VCaP (cell line): ENCODE data around the gene KCNS3.

Experiments
- H3K27ac ChIP-seq: fragments of 450-650 bp; 2 replicates; pipeline ENCODE4 v1.5.1; 2017
- CTCF ChIP-seq: fragments of 450-650 bp; conservative IDR thresholded peaks from 2 replicates; pipeline ENCODE4 v1.5.1; 2017; ENCODE audit warnings: mild to moderate bottlenecking, moderate library complexity

The KCNS3 gene

GRCh38 chr2:17975401-17975800 lies 96.9 kb downstream of the KCNS3 start:
- no peak overlapping the region for H3K27ac ChIP-seq
- no peak for TF ChIP-seq CTCF

- TF ChIP-seq CTCF: no peak
- H3K27ac ChIP-seq: no peak overlapping the region
Observed at GRCh38 chr2:17976871-17977746, 98.6 kb downstream of the KCNS3 start.

GRCh38 chr2:17979707-17980106 lies 101.2 kb downstream of the KCNS3 start:
- H3K27ac ChIP-seq: no peak overlapping the region
- no peak for TF ChIP-seq CTCF

- TF ChIP-seq CTCF: no peak
Observed at GRCh38 chr2:17981936-17982335, 103.5 kb downstream of the KCNS3 start.

More at GRCh38 chr2:17981936-17982335, 103.5 kb downstream of the KCNS3 start:
- no peak overlapping the region for H3K27ac ChIP-seq
